ENCODE measurements around the gene PRSS36. TPM values are rescaled to one million over a fixed set of nuclear protein-coding genes. Genes with fewer than 3 reads are reported as not detected.

Gene PRSS36
- total RNA-seq, 4 donors from 2014 or later, result 0.17 to 15.3 (median 3.7) TPM

- Histone ChIP-seq H3K4me1 (peaks cover 0 to 7% (median 0%) of the 10 kb centered on the region in 3 donors), H3K36me3 (peaks cover 21 to 100% of the 10 kb centered on the region in 2 donors), H3K27me3 (no peaks in the 10 kb centered on the region), H3K9me3 (no peaks in the 10 kb centered on the region), H3K27ac (no peak overlapping the region), H3K4me3 (no peak overlapping the region)
- ATAC-seq, result no peak
- TF ChIP-seq POLR2A (IDR thresholded peaks at IDR 0.05), result no peak
- no peak for TF ChIP-seq CTCF (IDR thresholded peaks at IDR 0.05)
- TF ChIP-seq EP300 (IDR thresholded peaks at IDR 0.05), result no peak
- TF ChIP-seq POLR2AphosphoS5 (IDR thresholded peaks at IDR 0.05), result no peak
- 59 to 79% methylated on average over 2 to 5 of the region's 5 CpGs for WGBS, 2 donors (ENCODE audit: low coverage in 1 of 2)
These were observed 42.0 kb upstream of the PRSS36 start for GRCh38 chr16:31191697-31192428.

GRCh38 chr16:31190818-31191444 is 41.1 kb upstream of the PRSS36 start:
- H3K36me3 ChIP-seq, result peaks cover 21 to 100% of the 10 kb centered on the region in 2 donors
- no peak for ATAC-seq
- H3K4me3 ChIP-seq, result no peak overlapping the region
- WGBS, 2 donors (ENCODE audit: low coverage in 1 of 2), result 88 to 89% methylated on average over 11 to 16 of the region's 17 CpGs
- H3K9me3 ChIP-seq, result no peaks in the 10 kb centered on the region
- no peaks in the 10 kb centered on the region for H3K27me3 ChIP-seq
- H3K4me1 ChIP-seq, result peaks cover 0 to 12% (median 0%) of the 10 kb centered on the region in 3 donors
- H3K27ac ChIP-seq, result no peak overlapping the region
- no peak for TF ChIP-seq EP300 (IDR thresholded peaks at IDR 0.05)
- TF ChIP-seq POLR2AphosphoS5 (IDR thresholded peaks at IDR 0.05), result no peak
- no peak for TF ChIP-seq POLR2A (IDR thresholded peaks at IDR 0.05)
- no peak for TF ChIP-seq CTCF (IDR thresholded peaks at IDR 0.05)

GRCh38 chr16:31190061-31190460 is 40.2 kb upstream of the PRSS36 start:
- Histone ChIP-seq H3K36me3 (peaks cover 28 to 100% of the 10 kb centered on the region in 2 donors), H3K9me3 (no peaks in the 10 kb centered on the region), H3K27me3 (no peaks in the 10 kb centered on the region), H3K4me3 (no peak overlapping the region), H3K27ac (no peak overlapping the region), H3K4me1 (peaks cover 0 to 21% (median 0%) of the 10 kb centered on the region in 3 donors)
- TF ChIP-seq POLR2AphosphoS5 (IDR thresholded peaks at IDR 0.05) (no peak), POLR2A (IDR thresholded peaks at IDR 0.05) (no peak), EP300 (IDR thresholded peaks at IDR 0.05) (no peak), CTCF (IDR thresholded peaks at IDR 0.05) (no peak)
- no peak for ATAC-seq
- WGBS, 2 donors (ENCODE audit: low coverage in 1 of 2), result 93 to 94% methylated on average over 9 to 12 of the region's 12 CpGs

GRCh38 chr16:31189412-31189778 is 39.5 kb upstream of the PRSS36 start:
- no peak for ATAC-seq

GRCh38 chr16:31188450-31189411 is 38.9 kb upstream of the PRSS36 start:
- 70 to 78% methylated on average over 3 of the region's 3 CpGs for WGBS, 2 donors (ENCODE audit: low coverage in 1 of 2)
- peaks cover 32 to 100% of the 10 kb centered on the region in 2 donors for H3K36me3 ChIP-seq
- no peaks in the 10 kb centered on the region for H3K27me3 ChIP-seq

More at GRCh38 chr16:31189412-31189778, 39.5 kb upstream of the PRSS36 start:
- Histone ChIP-seq H3K27ac (no peak overlapping the region), H3K36me3 (peaks cover 29 to 100% of the 10 kb centered on the region in 2 donors), H3K9me3 (no peaks in the 10 kb centered on the region), H3K27me3 (no peaks in the 10 kb centered on the region), H3K4me3 (no peak overlapping the region), H3K4me1 (peaks cover 0 to 25% (median 0%) of the 10 kb centered on the region in 3 donors)
- WGBS, 2 donors (ENCODE audit: low coverage in 1 of 2), result 92% methylated on average over 2 of the region's 2 CpGs
- TF ChIP-seq POLR2AphosphoS5 (IDR thresholded peaks at IDR 0.05) (no peak), EP300 (IDR thresholded peaks at IDR 0.05) (no peak)

More at GRCh38 chr16:31188450-31189411, 38.9 kb upstream of the PRSS36 start:
- H3K4me1 ChIP-seq, result peaks cover 0 to 32% (median 2%) of the 10 kb centered on the region in 3 donors
- H3K9me3 ChIP-seq, result no peaks in the 10 kb centered on the region
- no peak for TF ChIP-seq CTCF (IDR thresholded peaks at IDR 0.05)
- no peak for TF ChIP-seq EP300 (IDR thresholded peaks at IDR 0.05)
- TF ChIP-seq POLR2A (IDR thresholded peaks at IDR 0.05), result no peak
- no peak overlapping the region for H3K27ac ChIP-seq
- H3K4me3 ChIP-seq, result no peak overlapping the region
- no peak for ATAC-seq
